OCI-LY3 (cell line): ENCODE measurements around the gene WDR18.

Source experiments
- CTCF ChIP-seq: fragments of 200-600, 300-600 bp; sonication (generic); IDR thresholded peaks from 2 replicates; pipeline ENCODE4 v1.5.1; 2014; ENCODE audit warnings: antibody characterized with exemption, low read length, low read depth
- EZH2phosphoT487 ChIP-seq: fragments of 200-600 bp; shearing (Covaris generic); IDR thresholded peaks from 2 replicates; pipeline ENCODE4 v1.6.1; 2018; ENCODE audit warnings: antibody characterized with exemption, mixed run types, low read depth

- no peak for TF ChIP-seq CTCF
- TF ChIP-seq EZH2phosphoT487: no peak
Measured at GRCh38 chr19:980133-980998, 3.8 kb upstream of the WDR18 start.
